ENCODE measurements around the gene C21orf91.
"Not testable (repeated sequence)": the region's sequence is repeated elsewhere in the genome, so short reads cannot be mapped to it uniquely, and the experiment has no call there.

C21orf91 gene

GRCh38 chr21:17777072-17777765 is 41.9 kb downstream of the C21orf91 start:
- no peak for DNase-seq (ENCODE audit: low spot score)

GRCh38 chr21:17775431-17776126 is 43.6 kb downstream of the C21orf91 start:
- no peak for DNase-seq (ENCODE audit: low spot score)

GRCh38 chr21:17775021-17775420 is 44.1 kb downstream of the C21orf91 start:
- not testable (repeated sequence) for DNase-seq (ENCODE audit: low spot score)

DNA sequence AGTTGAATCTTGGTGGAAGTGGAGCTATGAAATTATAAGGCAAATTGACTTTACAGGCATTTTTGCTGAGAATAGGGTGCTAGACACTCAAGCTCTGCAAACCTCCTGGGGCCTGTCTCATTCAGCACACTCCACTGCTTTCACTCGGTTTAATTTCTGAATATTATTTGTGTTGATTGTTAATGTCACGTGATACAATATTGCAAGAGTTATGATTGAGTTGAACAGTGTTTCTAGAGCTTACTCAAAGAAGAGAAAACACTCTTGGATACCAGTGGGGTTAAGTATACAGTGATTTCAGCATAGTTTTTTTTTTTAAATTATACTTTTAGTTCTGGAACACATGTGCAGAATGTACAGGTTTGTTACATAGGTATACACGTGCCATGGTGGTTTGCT is 49.7 kb downstream of the C21orf91 start:
- DNase-seq (ENCODE audit: low spot score) = no peak

DNA sequence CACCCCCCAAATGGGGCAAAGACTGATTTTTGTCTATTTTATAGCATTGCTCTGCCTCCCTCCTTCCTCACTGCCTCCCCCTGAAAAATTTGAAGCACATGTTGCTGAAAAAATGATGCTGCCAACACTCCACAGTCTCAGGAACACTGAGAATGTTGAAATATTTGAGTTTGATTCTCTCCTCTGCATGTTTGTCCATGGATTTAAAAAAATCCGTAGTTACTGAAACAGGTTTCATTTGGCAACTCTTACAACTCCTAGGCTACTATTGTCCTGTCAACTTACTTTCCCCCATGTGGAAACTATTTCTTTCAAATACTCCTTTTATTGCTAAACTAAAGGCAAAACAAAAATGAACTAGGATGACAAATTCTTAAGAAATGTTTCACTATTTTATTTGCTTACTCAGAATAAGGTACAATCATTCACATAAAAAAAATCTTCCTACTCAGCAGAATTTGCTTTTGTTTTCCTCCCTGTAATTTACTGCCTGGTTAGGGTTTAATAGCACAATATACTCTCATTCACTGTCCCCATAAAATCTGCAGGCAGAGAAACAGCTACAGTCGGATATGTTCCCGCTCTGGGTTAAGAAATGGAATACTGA is 50.2 kb downstream of the C21orf91 start:
- DNase-seq (ENCODE audit: low spot score) = no peak

DNA sequence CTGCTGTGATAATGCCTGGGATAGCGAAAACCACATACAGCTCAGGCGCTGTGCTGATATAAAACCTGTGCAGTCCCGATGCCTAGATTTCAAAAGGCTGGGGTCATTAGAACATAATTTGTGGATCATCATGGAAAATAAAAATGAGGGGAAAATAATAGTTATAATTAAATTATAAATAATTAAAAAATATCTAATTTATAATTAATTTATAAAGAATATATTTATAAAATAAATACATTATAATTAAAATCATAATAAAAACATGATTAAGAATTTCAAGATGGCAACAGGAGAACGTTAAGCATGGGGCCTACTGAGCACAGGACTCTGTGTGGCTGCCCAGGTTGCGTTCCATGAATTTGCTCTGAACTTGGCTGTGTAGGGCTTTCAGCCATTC is 53.9 kb downstream of the C21orf91 start:
- DNase-seq (ENCODE audit: low spot score) = no peak

- no peak for DNase-seq (ENCODE audit: low spot score)
These were observed 55.7 kb downstream of the C21orf91 start for GRCh38 chr21:17763288-17764037.

GRCh38 chr21:17759511-17760178 is 59.5 kb downstream of the C21orf91 start:
- DNase-seq (ENCODE audit: low spot score) = no peak

GRCh38 chr21:17758683-17759082 is 60.5 kb downstream of the C21orf91 start:
- no peak for DNase-seq (ENCODE audit: low spot score)

DNA sequence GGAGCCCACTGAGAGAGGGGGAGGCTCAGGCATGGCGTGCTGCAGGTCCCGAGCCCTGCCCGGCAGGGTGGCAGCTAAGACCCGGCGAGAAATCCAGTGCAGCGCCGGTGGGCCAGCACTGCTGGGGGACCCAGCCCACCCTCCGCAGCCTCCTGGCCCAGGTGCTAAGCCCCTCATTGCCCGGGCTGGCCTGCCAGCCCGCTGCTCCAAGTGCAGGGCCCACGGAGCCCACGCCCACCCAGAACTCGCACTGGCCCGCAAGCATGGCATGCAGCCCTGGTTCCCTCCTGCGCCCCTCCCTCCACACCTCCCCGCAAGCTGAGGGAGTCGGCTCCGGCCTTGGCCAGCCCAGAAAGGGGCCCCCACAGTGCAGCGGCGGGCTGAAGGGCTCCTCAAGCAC is 61.5 kb downstream of the C21orf91 start:
- DNase-seq (ENCODE audit: low spot score) = no peak

- DNase-seq (ENCODE audit: low spot score) = no peak
These were observed 65.4 kb downstream of the C21orf91 start for GRCh38 chr21:17753736-17754135.

GRCh38 chr21:17752171-17752570 is 67.0 kb downstream of the C21orf91 start:
- no peak for DNase-seq (ENCODE audit: low spot score)

- no peak for DNase-seq (ENCODE audit: low spot score)
These were observed 72.2 kb downstream of the C21orf91 start for GRCh38 chr21:17746920-17747319.

DNA sequence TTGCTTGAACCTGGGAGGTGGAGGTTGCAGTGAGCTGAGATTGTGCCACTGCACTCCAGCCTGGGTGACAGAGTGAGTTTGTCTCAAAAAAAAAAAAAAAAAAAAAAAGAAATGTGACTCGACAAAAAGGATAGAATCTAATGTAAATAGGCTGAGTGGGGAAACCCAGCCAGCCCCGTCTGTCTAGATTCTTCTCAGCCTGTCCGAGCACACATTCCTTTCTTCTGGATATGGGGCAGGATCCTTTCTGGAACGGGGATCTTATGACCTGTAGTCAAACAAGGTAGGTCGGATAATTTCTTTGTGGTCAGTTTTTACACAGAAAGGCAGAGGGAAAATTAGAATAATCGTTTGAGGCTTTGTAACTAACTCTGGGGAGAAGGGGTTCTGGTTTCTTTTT is 74.1 kb downstream of the C21orf91 start:
- no peak for DNase-seq (ENCODE audit: low spot score)

GRCh38 chr21:17742940-17743592 is 76.1 kb downstream of the C21orf91 start:
- no peak for DNase-seq (ENCODE audit: low spot score)

- no peak for DNase-seq (ENCODE audit: low spot score)
These were observed 77.0 kb downstream of the C21orf91 start for GRCh38 chr21:17742181-17742580.
